Endodermal cell (in vitro differentiated cells): ENCODE data around the gene SNPH. TPM values are rescaled to one million over a fixed set of nuclear protein-coding genes. Genes with fewer than 3 reads are reported as not detected.

Source experiments
- DNase-seq: peaks from one replicate; pipeline ENCODE4 v3.0.0-alpha.2; 2017
- H3K27ac ChIP-seq: 2 replicates; pipeline ENCODE4 v1.5.1; 2013; ENCODE audit warnings: mild to moderate bottlenecking, low read depth, low read length, moderate library complexity
- H3K27me3 ChIP-seq: 2 replicates; pipeline ENCODE4 v1.6.1; 2013; ENCODE audit warnings: mild to moderate bottlenecking, low read length, moderate library complexity; ENCODE audit not compliant: insufficient read depth, control insufficient read depth, poor library complexity, severe bottlenecking
- H3K36me3 ChIP-seq: 2 replicates; pipeline ENCODE4 v1.7.0; 2013; ENCODE audit warnings: mild to moderate bottlenecking, low read length, moderate library complexity; ENCODE audit not compliant: control insufficient read depth, insufficient read depth
- H3K4me1 ChIP-seq: one replicate; pipeline ENCODE4 v1.7.0; 2013; ENCODE audit warnings: low read length; ENCODE audit not compliant: control insufficient read depth, insufficient read depth
- H3K4me3 ChIP-seq: 2 replicates; pipeline ENCODE4 v1.5.1; 2013; ENCODE audit warnings: mild to moderate bottlenecking, low read length, moderate library complexity
- H3K9ac ChIP-seq: 2 replicates; pipeline ENCODE4 v1.6.1; 2013; ENCODE audit warnings: mild to moderate bottlenecking, low read length, moderate library complexity; ENCODE audit not compliant: poor library complexity, severe bottlenecking; ENCODE audit errors: extremely low read depth
- H3K9me3 ChIP-seq: 2 replicates; pipeline ENCODE4 v1.6.1; 2013; ENCODE audit warnings: mild to moderate bottlenecking, low read length, moderate library complexity; ENCODE audit not compliant: control insufficient read depth
- H3K27ac Mint-ChIP-seq: 2 replicates; pipeline ENCODE4 v1.8.0; 2020; ENCODE audit warnings: mixed read lengths
- H3K27me3 Mint-ChIP-seq: 2 replicates; pipeline ENCODE4 v1.8.0; 2021; ENCODE audit warnings: mild to moderate bottlenecking, mixed read lengths; ENCODE audit not compliant: insufficient read depth
- H3K36me3 Mint-ChIP-seq: 2 replicates; pipeline ENCODE4 v1.8.0; 2020; ENCODE audit warnings: low read depth, mixed read lengths
- H3K4me1 Mint-ChIP-seq: 2 replicates; pipeline ENCODE4 v1.8.0; 2020; ENCODE audit warnings: mixed read lengths
- H3K4me3 Mint-ChIP-seq: 2 replicates; pipeline ENCODE4 v1.8.0; 2020; ENCODE audit warnings: mild to moderate bottlenecking, moderate library complexity, mixed read lengths
- H3K9me3 Mint-ChIP-seq: 2 replicates; pipeline ENCODE4 v1.8.0; 2020; ENCODE audit warnings: mild to moderate bottlenecking, mixed read lengths
- CTCF ChIP-seq: fragments of 200-600 bp; sonication (generic); conservative IDR thresholded peaks from 2 replicates; pipeline ENCODE4 v1.5.0; 2021; ENCODE audit warnings: antibody characterized with exemption, mild to moderate bottlenecking
- WGBS, 2 experiments: methylation state at CpG; one replicate each; pipeline versions ENCODE4 v1.1.5 to v1.1.7; 2013; ENCODE audit warnings: missing lambda C conversion rate in 2 of 2, mixed read lengths in 1 of 2; ENCODE audit not compliant: insufficient coverage in 1 of 2, insufficient read length in 1 of 2; 5-methylcytosine and 5-hydroxymethylcytosine counted together
- total RNA-seq, 2 donors: library from RNA; stranded (reverse); fragmentation: NEBNext Ultra II Directional in 1 of 2; extraction: Animal tissue kit (Norgen Biotek cat#: 25700) in 1 of 2; gene quantifications; 2 replicates in 1 of 2; 3 replicates in 1 of 2; pipeline ENCODE4 v1.2.1, GENCODE V29; 2021

Gene SNPH
- total RNA-seq, 2 donors from 2014 or later = 2.2 to 4.9 TPM

GRCh38 chr20:1322511-1323245 lies 56.6 kb downstream of the SNPH start:
- Histone ChIP-seq H3K4me3 (no peak overlapping the region), H3K36me3 (no peaks in the 10 kb centered on the region), H3K27ac (no peak overlapping the region), H3K9me3 (no peaks in the 10 kb centered on the region), H3K27me3 (no peaks in the 10 kb centered on the region), H3K9ac (no peak overlapping the region), H3K4me1 (peaks cover 5% of the 10 kb centered on the region)
- peak; percentile 35 for DNase-seq
- Mint-ChIP-seq H3K4me3 (no peak overlapping the region), H3K4me1 (peaks cover 3% of the 10 kb centered on the region), H3K9me3 (no peaks in the 10 kb centered on the region), H3K36me3 (no peaks in the 10 kb centered on the region), H3K27ac (no peak overlapping the region), H3K27me3 (peaks cover 12% of the 10 kb centered on the region)
- 94% methylated on average over 11 of the region's 11 CpGs for WGBS, 2 experiments
- no peak for TF ChIP-seq CTCF

GRCh38 chr20:1323256-1323655 lies 57.2 kb downstream of the SNPH start:
- Histone ChIP-seq H3K27ac (no peak overlapping the region), H3K27me3 (no peaks in the 10 kb centered on the region), H3K9me3 (no peaks in the 10 kb centered on the region), H3K36me3 (no peaks in the 10 kb centered on the region), H3K4me1 (peaks cover 5% of the 10 kb centered on the region), H3K4me3 (no peak overlapping the region), H3K9ac (no peak overlapping the region)
- no peak overlapping the region for H3K4me3 Mint-ChIP-seq
- H3K36me3 Mint-ChIP-seq = no peaks in the 10 kb centered on the region
- no peak for TF ChIP-seq CTCF
- 90 to 96% methylated on average over 4 to 6 of the region's 6 CpGs for WGBS, 2 experiments
- no peaks in the 10 kb centered on the region for H3K9me3 Mint-ChIP-seq
- peaks cover 7% of the 10 kb centered on the region for H3K4me1 Mint-ChIP-seq
- H3K27ac Mint-ChIP-seq = no peak overlapping the region
- peaks cover 7% of the 10 kb centered on the region for H3K27me3 Mint-ChIP-seq
- peak; percentile 30 for DNase-seq

GRCh38 chr20:1323830-1324597 lies 57.9 kb downstream of the SNPH start:
- Mint-ChIP-seq H3K9me3 (no peaks in the 10 kb centered on the region), H3K27me3 (peaks cover 4% of the 10 kb centered on the region), H3K4me3 (no peak overlapping the region), H3K4me1 (peaks cover 7% of the 10 kb centered on the region), H3K36me3 (no peaks in the 10 kb centered on the region), H3K27ac (no peak overlapping the region)
- 90% methylated on average over 9 to 12 of the region's 12 CpGs for WGBS, 2 experiments
- Histone ChIP-seq H3K27ac (no peak overlapping the region), H3K4me1 (peaks cover 5% of the 10 kb centered on the region), H3K27me3 (no peaks in the 10 kb centered on the region), H3K4me3 (no peak overlapping the region), H3K9ac (no peak overlapping the region), H3K36me3 (no peaks in the 10 kb centered on the region), H3K9me3 (no peaks in the 10 kb centered on the region)
- no peak for TF ChIP-seq CTCF
- peak; percentile 27 for DNase-seq
